DMS53 treated with DMSO at 0.1 percent for 48 hours (cell line): ENCODE measurements around the gene STAMBP.
"Not testable (repeated sequence)": the region's sequence is repeated elsewhere in the genome, so short reads cannot be mapped to it uniquely, and the experiment has no call there.

Experiments
- DNase-seq: peaks from one replicate; lab custom pipeline; 2025; ENCODE audit not compliant: unreplicated experiment; lab: John Stamatoyannopoulos, UW

Gene STAMBP

DNA sequence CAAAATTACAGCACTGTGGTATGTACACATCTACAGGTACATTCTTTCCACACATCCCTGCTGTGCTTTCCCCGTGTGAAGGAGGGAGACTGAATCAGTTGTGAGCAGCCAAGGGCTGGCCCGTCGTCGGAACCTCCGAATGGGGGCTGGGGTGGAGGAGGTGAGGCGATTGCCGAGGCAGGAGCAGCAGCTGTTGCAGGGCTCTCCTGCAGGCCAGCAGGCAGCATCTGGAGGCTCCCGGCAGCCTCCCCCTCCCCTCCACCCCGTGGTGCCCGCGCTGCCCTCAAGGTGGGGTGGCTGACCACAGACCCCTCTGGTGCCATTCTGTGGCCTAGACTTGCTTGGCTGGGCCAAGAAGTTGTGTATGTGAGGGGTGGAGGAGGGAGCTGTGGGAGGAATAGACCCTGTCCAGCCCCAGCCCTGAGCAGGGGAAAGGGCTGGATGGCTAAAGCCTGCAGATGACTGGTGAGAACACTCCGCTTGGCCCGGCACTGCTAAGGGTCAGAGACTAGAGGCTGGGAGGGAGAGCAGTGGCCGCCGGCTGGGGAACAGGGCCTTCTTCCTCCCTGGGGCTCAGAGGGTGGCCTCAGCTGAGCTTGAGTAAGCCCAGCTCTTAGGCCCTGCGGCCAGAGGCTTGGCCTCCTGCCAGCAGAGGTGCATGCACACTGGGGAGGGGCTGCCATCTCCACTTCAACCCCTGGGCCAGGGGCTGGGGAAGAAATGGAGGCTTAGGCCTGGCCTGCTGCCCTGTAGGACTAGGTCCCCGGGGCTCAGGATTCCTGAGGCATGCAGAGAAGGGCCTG is 7.6 kb downstream of the STAMBP start:
- no peak for DNase-seq

DNA sequence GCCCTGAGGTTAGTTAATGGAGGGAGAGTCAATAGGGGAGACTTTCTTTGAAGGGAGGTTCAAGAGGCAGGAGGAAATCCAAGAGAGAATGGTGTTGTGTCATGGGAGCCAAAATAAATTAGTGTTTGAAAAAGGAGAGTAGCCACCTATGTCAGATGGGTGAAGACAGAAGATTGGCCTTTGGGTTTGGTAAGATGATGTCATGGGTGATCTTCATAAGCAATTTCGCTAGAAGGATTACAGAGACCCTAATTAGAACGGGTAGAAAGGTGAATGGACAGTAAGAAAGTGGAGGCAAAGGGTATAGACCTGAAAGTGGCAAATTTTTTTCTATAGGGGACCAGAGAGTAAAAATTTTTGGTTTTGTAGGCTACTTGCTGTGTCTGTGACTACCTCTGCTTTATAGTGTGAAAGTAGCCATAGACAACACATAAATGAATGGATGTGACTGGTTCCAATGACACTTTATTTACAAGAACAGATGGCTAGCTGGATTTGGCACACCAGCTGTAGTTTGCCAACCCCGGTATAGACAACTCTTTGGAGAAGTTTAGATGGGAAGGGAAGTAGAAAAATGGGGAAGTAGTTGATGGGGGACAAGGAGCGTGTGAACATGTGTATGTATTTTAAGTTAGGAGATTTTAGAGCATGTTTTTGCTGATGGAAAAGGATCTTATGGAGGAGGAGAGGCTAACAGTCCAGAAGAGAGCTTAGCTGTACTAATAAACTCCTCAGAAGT is 9.3 kb downstream of the STAMBP start:
- no peak for DNase-seq

- no peak for DNase-seq
Observed at GRCh38 chr2:73838889-73839534, 10.3 kb downstream of the STAMBP start.

DNA sequence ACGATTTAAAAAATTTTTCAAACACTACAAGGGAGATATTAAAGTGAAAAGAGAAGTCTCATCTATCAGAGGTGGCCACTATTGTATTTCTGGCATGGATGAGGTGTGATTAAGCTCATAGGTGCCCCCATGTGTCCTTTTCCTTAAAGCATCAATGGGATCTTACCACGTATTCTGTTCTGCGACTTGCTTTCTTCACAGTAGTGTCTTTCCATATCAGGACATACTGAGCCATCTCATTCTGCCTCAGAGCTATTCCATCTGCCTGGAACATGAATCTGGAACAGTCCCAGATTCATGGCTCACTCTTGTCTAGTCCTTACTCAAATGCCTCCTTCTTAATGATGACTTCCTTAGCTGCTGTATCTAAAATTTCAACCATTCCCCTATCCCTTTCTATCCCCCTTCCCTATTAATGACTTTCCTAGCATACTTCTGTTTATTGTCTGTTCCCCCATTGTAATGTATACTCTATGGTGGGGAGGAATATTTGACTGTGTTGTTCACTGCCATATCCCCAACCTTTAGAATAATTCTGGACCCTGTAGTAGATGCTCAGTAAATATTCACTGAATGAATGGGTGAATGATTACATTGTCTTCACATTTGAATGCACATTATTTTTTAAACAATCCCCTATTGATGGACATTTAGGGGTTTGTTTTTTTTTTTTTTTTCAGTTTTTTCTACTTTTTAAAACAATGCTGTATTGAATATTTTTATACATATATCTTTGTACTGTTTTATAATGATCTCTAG is 11.1 kb downstream of the STAMBP start:
- DNase-seq = no peak

- peak; percentile 92 for DNase-seq
Observed at GRCh38 chr2:73841912-73842738, 13.4 kb downstream of the STAMBP start.

DNA sequence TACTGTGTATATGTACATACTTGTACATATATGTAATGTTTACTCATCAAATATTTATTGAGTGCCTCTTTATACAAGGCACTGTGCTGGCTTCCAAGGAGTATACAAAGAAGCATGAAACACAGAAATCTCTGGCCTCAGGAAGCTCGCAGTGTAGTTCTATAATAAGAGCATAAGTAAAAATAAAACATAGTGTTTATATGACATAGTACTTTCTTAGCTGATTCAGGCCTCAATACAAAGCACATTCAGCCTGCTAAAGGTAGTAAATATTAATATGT is 13.9 kb downstream of the STAMBP start:
- peak; percentile 92 for DNase-seq

DNA sequence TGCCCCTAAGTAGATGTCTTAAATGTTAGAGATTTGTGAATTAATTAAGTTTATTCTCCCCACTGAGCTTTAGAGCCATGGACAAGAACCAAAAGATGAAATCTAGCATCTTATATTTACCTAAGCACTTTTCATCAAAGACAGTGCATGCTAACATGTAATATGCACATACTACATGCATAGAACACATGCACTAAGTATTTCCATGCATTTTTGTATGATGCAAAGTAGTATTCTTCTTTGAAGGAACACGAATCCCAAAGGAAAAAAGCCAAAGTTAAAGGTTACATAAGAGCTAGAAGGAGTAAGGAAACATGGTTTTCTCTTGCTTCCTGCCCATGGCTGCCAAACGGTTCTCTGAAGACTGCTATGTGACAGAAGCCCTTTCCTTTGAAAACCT is 15.3 kb downstream of the STAMBP start:
- DNase-seq = no peak

GRCh38 chr2:73850009-73850408 is 21.2 kb downstream of the STAMBP start:
- no peak for DNase-seq

GRCh38 chr2:73851274-73851673 is 22.5 kb downstream of the STAMBP start:
- no peak for DNase-seq

GRCh38 chr2:73852020-73852419 is 23.3 kb downstream of the STAMBP start:
- no peak for DNase-seq

DNA sequence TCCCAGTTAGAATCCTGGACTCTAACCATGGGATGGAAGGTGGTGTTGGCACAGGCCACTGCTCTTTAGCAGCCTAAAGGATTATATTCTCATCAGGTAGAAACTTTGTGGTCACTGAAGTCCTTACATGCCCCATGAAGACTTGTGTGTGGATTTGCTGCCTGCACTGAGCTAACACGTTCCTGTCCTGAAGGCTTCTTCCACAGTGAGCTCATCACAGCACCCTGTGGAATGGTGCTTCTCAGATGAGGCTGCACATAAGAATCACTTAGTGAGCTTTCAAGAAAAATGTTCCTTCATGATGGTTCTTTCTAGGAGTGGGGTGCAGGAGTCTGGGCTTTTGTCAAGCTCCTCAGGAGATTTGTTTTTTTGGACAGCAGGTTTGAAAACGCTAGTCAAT is 26.8 kb downstream of the STAMBP start:
- DNase-seq = no peak

DNA sequence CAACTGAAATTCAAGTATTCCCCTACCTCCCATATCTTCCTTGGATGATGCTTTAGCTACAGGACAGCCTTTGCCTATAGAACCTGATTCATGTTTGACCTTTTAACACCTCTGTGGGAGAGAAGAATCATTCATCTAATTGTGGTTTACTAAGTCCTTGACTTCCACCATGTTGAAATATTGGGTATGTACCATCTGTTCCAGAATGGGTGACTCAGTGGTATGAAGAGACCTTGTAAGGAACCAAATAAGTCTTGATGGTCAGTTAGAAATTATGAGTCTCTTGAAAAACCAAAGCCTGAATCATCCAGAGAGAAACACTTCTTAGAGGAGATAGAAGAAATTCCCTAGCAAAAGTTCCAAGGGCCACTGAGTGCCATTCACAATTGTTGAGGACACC is 27.5 kb downstream of the STAMBP start:
- DNase-seq = no peak

GRCh38 chr2:73859721-73860586 is 31.2 kb downstream of the STAMBP start:
- no peak for DNase-seq

GRCh38 chr2:73862987-73863386 is 34.2 kb downstream of the STAMBP start:
- no peak for DNase-seq

- DNase-seq = no peak
Observed at GRCh38 chr2:73868204-73868978, 39.6 kb downstream of the STAMBP start.

- no peak for DNase-seq
Observed at GRCh38 chr2:73870084-73870483, 41.3 kb downstream of the STAMBP start.

- DNase-seq = peak; percentile 77
Observed at GRCh38 chr2:73877071-73877802, 48.5 kb downstream of the STAMBP start.

DNA sequence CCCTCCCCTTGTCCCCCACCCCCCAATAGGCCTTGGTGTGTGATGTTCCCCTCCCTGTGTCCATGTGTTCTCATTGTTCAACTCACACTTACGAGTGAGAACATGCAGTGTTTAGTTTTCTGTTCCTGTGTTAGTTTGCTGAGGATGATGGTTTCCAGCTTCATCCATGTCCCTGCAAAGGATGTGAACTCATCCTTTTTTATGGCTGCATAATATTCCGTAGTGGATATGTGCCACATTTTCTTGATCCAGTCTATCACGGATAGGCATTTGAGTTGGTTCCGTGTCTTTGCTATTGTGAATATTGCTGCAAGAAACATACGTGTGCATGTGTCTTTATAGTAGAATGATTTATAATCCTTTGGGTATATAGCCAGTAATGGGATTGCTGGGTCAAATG is 49.2 kb downstream of the STAMBP start:
- not testable (repeated sequence) for DNase-seq
